Hypothalamus (tissue), 51 donors: ENCODE measurements around the gene DLX2.
A peak's percentile ranks its signal among the peaks of the same experiment; 100 is the strongest.

Experiments
- DNase-seq, 51 donors: peaks; one replicate each; lab custom pipeline; 2025; lab: John Stamatoyannopoulos, UW

DLX2 gene

GRCh38 chr2:172108587-172108930, 5.9 kb upstream of the DLX2 start:
- no peak for DNase-seq

- no peak for DNase-seq
Observed at GRCh38 chr2:172107690-172108586, 5.2 kb upstream of the DLX2 start.

GRCh38 chr2:172106108-172106961, 3.6 kb upstream of the DLX2 start:
- DNase-seq: no peak

GRCh38 chr2:172105471-172106107, 2.9 kb upstream of the DLX2 start:
- no peak for DNase-seq

GRCh38 chr2:172103471-172104272, 972 bp upstream of the DLX2 start:
- DNase-seq: peak in 38 of 51 donors; percentile 5 to 79 (median 40)

- no peak for DNase-seq
Observed at GRCh38 chr2:172101821-172102390, 794 bp downstream of the DLX2 start.

- DNase-seq: no peak
Observed at GRCh38 chr2:172100935-172101820, 1.5 kb downstream of the DLX2 start.

GRCh38 chr2:172100080-172100934, 2.4 kb downstream of the DLX2 start:
- no peak for DNase-seq

- DNase-seq: no peak
Observed at GRCh38 chr2:172099472-172100079, 3.1 kb downstream of the DLX2 start.

- no peak for DNase-seq
Observed at GRCh38 chr2:172098650-172099471, 3.8 kb downstream of the DLX2 start.

- no peak for DNase-seq
Observed at GRCh38 chr2:172098287-172098649, 4.4 kb downstream of the DLX2 start.

- DNase-seq: no peak
Observed at GRCh38 chr2:172097557-172098131, 5.1 kb downstream of the DLX2 start.

GRCh38 chr2:172096626-172097547, 5.8 kb downstream of the DLX2 start:
- DNase-seq: no peak

- DNase-seq: no peak
Observed at GRCh38 chr2:172095905-172096625, 6.6 kb downstream of the DLX2 start.
